Measurements from ENCODE around the gene GALNT9.

GALNT9 gene

DNA sequence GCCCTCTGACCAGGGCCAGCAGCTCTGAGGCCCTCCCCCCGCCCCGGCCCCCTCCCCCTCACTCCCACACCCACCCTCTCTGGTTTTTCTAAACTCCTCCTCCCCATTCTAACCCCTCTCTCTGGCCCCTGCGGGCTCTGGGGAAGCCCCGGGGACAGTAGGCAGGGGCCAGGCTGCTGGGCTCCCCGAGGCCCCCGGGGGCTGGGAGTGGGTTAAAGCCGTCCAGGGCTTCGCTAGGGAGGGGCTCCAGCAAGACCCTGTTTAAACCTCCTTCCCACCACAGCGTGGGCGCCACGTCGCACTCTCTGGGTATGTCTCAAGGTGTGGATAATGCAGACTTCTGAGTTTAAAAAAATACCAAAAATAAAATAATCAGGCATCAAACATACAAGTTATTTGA lies 51.4 kb downstream of the GALNT9 start:
- H3K4me3 ChIP-seq: no peak overlapping the region
- H3K9me3 ChIP-seq: no peaks in the 10 kb centered on the region
- no peak for TF ChIP-seq Cebpa-rat (IDR thresholded peaks at IDR 0.05)
- no peaks in the 10 kb centered on the region for H4K20me1 ChIP-seq
- no peak overlapping the region for H3K27ac ChIP-seq
- H3K9ac ChIP-seq: no peak overlapping the region
- peak overlapping the region; percentile 43 for H3K4me2 ChIP-seq
- no peaks in the 10 kb centered on the region for H3K36me3 ChIP-seq
- peaks cover 45% of the 10 kb centered on the region for H3K4me1 ChIP-seq
- H3K27me3 ChIP-seq: no peaks in the 10 kb centered on the region

DNA sequence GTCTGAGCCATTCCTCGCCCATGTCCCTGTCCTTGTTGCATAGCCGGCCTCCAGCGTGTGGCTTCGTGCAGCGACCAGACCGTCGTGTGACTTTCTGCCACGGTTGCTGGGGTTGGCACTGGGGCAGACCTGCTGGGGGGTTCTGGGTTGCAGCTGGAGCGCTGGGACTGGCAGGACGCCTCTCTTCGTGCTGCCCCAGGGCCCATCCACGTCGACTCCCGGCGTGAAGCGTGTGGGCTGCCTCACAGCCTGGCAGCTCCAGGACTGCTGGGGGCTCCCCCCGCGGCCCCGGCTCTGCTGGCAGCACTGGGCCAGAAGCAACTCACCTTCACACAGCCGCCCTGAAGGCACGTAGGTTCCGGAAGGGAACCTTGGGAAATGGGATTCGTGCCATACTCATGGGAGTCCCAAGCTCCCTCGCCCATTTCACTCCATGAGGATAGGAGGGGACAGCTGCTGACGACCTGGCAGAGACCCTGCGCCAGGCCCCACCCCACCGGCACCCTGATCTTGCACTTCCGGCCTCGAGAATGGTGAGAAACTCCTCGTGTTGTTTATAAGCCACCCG lies 51.9 kb downstream of the GALNT9 start:
- Histone ChIP-seq H4K20me1 (no peaks in the 10 kb centered on the region), H3K4me2 (no peak overlapping the region), H3K27me3 (no peaks in the 10 kb centered on the region; the same call in 1 of the 2 replicates), H3K9me3 (no peaks in the 10 kb centered on the region), H3K4me1 (peaks cover 40% of the 10 kb centered on the region), H3K27ac (no peak overlapping the region), H3K36me3 (no peaks in the 10 kb centered on the region), H3K4me3 (no peak overlapping the region), H3K9ac (no peak overlapping the region)
- no peak for TF ChIP-seq Cebpa-rat (IDR thresholded peaks at IDR 0.05)

GRCh38 chr12:132276827-132277373 lies 52.5 kb downstream of the GALNT9 start:
- Histone ChIP-seq H4K20me1 (no peaks in the 10 kb centered on the region), H3K4me3 (no peak overlapping the region), H3K9me3 (no peaks in the 10 kb centered on the region), H3K4me2 (no peak overlapping the region), H3K27me3 (peaks cover 5% of the 10 kb centered on the region; the same call in 1 of the 2 replicates), H3K4me1 (peaks cover 34% of the 10 kb centered on the region), H3K27ac (no peak overlapping the region), H3K36me3 (no peaks in the 10 kb centered on the region), H3K9ac (no peak overlapping the region)
- no peak for TF ChIP-seq Cebpa-rat (IDR thresholded peaks at IDR 0.05)

GRCh38 chr12:132276066-132276826 lies 53.1 kb downstream of the GALNT9 start:
- Histone ChIP-seq H3K9me3 (no peaks in the 10 kb centered on the region), H3K4me1 (peaks cover 30% of the 10 kb centered on the region), H3K36me3 (no peaks in the 10 kb centered on the region), H3K9ac (no peak overlapping the region), H3K27ac (no peak overlapping the region), H3K4me2 (no peak overlapping the region), H4K20me1 (no peaks in the 10 kb centered on the region), H3K27me3 (peaks cover 12% of the 10 kb centered on the region; the same call in 1 of the 2 replicates), H3K4me3 (no peak overlapping the region)
- no peak for TF ChIP-seq Cebpa-rat (IDR thresholded peaks at IDR 0.05)

DNA sequence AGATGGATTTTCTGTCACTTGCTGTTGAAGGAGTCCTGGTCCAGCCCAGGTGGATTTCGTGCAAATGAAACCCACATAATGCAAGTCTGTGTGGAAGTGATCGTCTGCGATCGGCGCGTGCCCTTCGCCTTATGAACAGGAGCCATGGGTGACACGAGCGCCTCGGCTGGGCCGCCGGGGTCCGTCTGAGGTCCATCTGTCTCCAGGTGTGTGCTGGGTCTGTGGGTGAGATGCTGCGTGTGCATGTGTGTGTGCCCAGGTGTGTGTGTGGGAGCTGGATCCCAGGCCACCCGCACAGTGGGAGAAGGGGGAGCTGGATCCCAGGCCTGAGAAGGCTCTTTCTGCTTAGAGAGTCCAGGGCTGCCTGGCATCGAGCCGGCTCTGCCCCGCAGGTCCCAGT lies 53.8 kb downstream of the GALNT9 start:
- H3K4me1 ChIP-seq: peaks cover 31% of the 10 kb centered on the region
- no peak overlapping the region for H3K4me3 ChIP-seq
- peaks cover 18% of the 10 kb centered on the region for H3K27me3 ChIP-seq
- no peak overlapping the region for H3K27ac ChIP-seq
- no peak for TF ChIP-seq Cebpa-rat (IDR thresholded peaks at IDR 0.05)
- no peak overlapping the region for H3K9ac ChIP-seq
- H4K20me1 ChIP-seq: no peaks in the 10 kb centered on the region
- H3K4me2 ChIP-seq: no peak overlapping the region
- no peaks in the 10 kb centered on the region for H3K36me3 ChIP-seq
- H3K9me3 ChIP-seq: no peaks in the 10 kb centered on the region

DNA sequence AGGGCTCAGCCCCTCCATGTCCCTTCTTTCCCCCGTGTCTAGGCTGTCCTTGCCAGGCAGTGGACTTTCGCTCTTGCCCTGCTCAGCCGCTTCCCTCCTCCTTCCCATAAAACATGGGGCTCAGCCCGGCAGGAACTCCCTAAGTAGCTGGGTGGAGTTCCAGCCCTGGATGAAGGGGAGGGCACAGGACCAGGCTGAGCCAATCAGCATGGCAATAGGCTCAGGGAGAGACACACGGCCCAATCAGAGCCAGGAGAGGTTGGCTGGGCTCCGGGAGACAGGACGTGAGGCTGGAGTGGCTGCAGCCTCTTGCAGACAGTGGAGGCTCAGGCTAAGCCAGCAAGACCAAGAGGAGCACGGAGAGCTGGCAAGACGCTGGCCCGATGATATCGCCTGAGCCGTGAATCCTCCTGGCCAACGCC lies 54.3 kb downstream of the GALNT9 start:
- no peaks in the 10 kb centered on the region for H3K9me3 ChIP-seq
- peaks cover 31% of the 10 kb centered on the region for H3K4me1 ChIP-seq
- no peak for TF ChIP-seq Cebpa-rat (IDR thresholded peaks at IDR 0.05)
- no peaks in the 10 kb centered on the region for H4K20me1 ChIP-seq
- H3K27me3 ChIP-seq: peaks cover 23% of the 10 kb centered on the region
- no peaks in the 10 kb centered on the region for H3K36me3 ChIP-seq
- H3K4me3 ChIP-seq: no peak overlapping the region
- H3K4me2 ChIP-seq: no peak overlapping the region
- no peak overlapping the region for H3K9ac ChIP-seq
- H3K27ac ChIP-seq: no peak overlapping the region

GRCh38 chr12:132273992-132274334 lies 55.4 kb downstream of the GALNT9 start:
- no peaks in the 10 kb centered on the region for H3K36me3 ChIP-seq

GRCh38 chr12:132272711-132273110 lies 56.7 kb downstream of the GALNT9 start:
- Histone ChIP-seq H4K20me1 (no peaks in the 10 kb centered on the region), H3K36me3 (no peaks in the 10 kb centered on the region), H3K27me3 (peaks cover 35% of the 10 kb centered on the region), H3K4me3 (no peak overlapping the region), H3K27ac (no peak overlapping the region), H3K4me2 (no peak overlapping the region), H3K4me1 (0 out of 2 replicates have a peak, but pooled peaks cover 10% of the 10 kb centered on the region), H3K9ac (no peak overlapping the region), H3K9me3 (no peaks in the 10 kb centered on the region)
- no peak for TF ChIP-seq Cebpa-rat (IDR thresholded peaks at IDR 0.05)

More at GRCh38 chr12:132273992-132274334, 55.4 kb downstream of the GALNT9 start:
- H3K4me2 ChIP-seq: no peak overlapping the region
- no peak overlapping the region for H3K27ac ChIP-seq
- H3K27me3 ChIP-seq: peaks cover 34% of the 10 kb centered on the region
- TF ChIP-seq Cebpa-rat (IDR thresholded peaks at IDR 0.05): no peak
- H3K9me3 ChIP-seq: no peaks in the 10 kb centered on the region
- H3K4me3 ChIP-seq: no peak overlapping the region
- no peak overlapping the region for H3K9ac ChIP-seq
- no peaks in the 10 kb centered on the region for H4K20me1 ChIP-seq
- H3K4me1 ChIP-seq: peaks cover 20% of the 10 kb centered on the region

- H3K27ac ChIP-seq: no peak overlapping the region
- no peaks in the 10 kb centered on the region for H3K36me3 ChIP-seq
- no peaks in the 10 kb centered on the region for H4K20me1 ChIP-seq
- no peak overlapping the region for H3K4me3 ChIP-seq
- H3K4me1 ChIP-seq: 0 out of 2 replicates have a peak, but pooled peaks cover 10% of the 10 kb centered on the region
- H3K4me2 ChIP-seq: no peak overlapping the region
- no peak overlapping the region for H3K9ac ChIP-seq
- H3K27me3 ChIP-seq: peaks cover 35% of the 10 kb centered on the region
- TF ChIP-seq Cebpa-rat (IDR thresholded peaks at IDR 0.05): no peak
- H3K9me3 ChIP-seq: no peaks in the 10 kb centered on the region
These were observed 57.7 kb downstream of the GALNT9 start for GRCh38 chr12:132271755-132272092.
